GM12874 (cell line): Measurements from ENCODE around the gene ZFC3H1.

Experiments
- CTCF ChIP-seq: IDR thresholded peaks from 2 replicates; pipeline ENCODE4 v1.5.1; 2011; ENCODE audit warnings: low read depth, mild to moderate bottlenecking, control low read depth, low read length, moderate library complexity; ENCODE audit not compliant: insufficient read depth

Gene ZFC3H1

GRCh38 chr12:71665090-71665463, 1.4 kb upstream of the ZFC3H1 start:
- no peak for TF ChIP-seq CTCF

GRCh38 chr12:71664411-71665089, 902 bp upstream of the ZFC3H1 start:
- no peak for TF ChIP-seq CTCF

- no peak for TF ChIP-seq CTCF
Measured at GRCh38 chr12:71662849-71663560, 643 bp downstream of the ZFC3H1 start.

- no peak for TF ChIP-seq CTCF
Measured at GRCh38 chr12:71661977-71662530, 1.6 kb downstream of the ZFC3H1 start.

- TF ChIP-seq CTCF: no peak
Measured at GRCh38 chr12:71656740-71657139, 6.9 kb downstream of the ZFC3H1 start.

GRCh38 chr12:71655907-71656306, 7.7 kb downstream of the ZFC3H1 start:
- TF ChIP-seq CTCF: no peak

GRCh38 chr12:71655495-71655894, 8.2 kb downstream of the ZFC3H1 start:
- TF ChIP-seq CTCF: no peak
